Measurements from ENCODE around the gene GALNT9.

DNA sequence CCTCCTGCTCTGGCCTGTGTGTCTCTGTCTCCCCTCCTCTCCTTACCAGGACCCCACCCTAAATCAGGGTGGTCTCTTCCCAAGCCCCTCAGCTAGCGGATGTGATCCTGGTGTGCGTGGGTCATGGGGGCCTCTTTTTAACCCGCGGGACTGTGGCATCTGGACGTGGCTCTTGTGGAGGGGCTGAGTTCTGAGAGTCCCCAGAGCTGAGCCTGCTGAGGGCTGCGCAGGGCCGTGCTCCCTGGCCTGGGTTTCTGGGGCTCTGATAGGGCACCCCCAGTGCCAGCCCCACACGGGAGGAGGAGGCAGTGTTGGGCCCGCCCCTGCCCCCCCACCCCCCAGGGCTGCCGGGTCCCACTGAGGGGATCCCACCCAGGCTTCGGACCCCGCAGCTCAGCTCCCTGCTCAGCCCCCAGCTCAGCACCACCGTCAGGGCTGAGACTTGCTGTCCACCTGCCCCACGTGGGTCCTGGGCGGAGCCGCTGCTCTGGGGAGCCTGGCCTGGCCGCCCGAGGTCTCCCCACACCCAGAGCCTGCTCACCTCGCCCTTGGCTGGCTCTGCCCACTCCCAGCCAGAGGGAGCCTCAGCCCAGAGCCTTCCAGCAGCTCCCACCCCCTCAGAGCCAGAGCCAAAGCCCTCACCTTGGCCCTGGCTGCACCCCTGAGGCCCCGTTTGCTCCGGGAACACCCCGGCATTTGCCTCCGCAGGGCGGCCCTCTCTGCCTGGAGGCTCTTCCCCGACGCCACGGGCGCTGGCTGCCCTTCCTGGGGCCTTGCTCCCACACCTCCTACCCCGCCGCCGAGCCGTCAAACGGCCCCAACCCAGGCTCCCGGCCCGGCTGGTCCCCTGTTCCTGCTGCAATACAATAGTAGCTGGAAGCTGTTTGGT, 153.6 kb downstream of the GALNT9 start:
- no peak for TF ChIP-seq EZH2 (IDR thresholded peaks at IDR 0.05; ENCODE audit: insufficient read depth, low read length)
- TF ChIP-seq, protein P1, sequence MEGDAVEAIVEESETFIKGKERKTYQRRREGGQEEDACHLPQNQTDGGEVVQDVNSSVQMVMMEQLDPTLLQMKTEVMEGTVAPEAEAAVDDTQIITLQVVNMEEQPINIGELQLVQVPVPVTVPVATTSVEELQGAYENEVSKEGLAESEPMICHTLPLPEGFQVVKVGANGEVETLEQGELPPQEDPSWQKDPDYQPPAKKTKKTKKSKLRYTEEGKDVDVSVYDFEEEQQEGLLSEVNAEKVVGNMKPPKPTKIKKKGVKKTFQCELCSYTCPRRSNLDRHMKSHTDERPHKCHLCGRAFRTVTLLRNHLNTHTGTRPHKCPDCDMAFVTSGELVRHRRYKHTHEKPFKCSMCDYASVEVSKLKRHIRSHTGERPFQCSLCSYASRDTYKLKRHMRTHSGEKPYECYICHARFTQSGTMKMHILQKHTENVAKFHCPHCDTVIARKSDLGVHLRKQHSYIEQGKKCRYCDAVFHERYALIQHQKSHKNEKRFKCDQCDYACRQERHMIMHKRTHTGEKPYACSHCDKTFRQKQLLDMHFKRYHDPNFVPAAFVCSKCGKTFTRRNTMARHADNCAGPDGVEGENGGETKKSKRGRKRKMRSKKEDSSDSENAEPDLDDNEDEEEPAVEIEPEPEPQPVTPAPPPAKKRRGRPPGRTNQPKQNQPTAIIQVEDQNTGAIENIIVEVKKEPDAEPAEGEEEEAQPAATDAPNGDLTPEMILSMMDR (IDR thresholded peaks at IDR 0.05; ENCODE audit: insufficient read depth, low read depth, low read length): no peak

Measured in astrocyte (in vitro differentiated cells and primary cell).